ENCODE measurements around the gene PHB1.
"Not testable (repeated sequence)": the region's sequence is repeated elsewhere in the genome, so short reads cannot be mapped to it uniquely, and the experiment has no call there.

The PHB1 gene

DNA sequence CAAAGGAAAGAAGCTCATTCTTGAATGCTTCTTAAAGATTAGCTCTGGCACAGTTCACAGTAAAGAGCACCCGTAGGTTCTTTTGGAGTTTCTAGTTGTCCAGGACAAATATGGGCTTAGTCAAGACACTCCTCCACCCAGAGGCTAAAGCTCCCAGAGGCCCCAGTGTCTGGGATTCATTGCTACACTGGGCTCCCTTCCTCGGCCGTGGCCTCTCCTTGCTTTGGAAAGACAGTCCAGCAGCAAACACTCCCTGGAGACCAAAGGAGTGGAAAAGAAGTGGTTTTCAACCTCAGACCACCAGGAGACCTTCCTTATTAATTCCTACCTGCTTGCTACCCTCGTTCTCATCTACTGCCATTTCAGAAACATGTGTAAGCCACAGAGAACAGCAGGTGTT lies 17.1 kb downstream of the PHB1 start:
- no peaks in the 10 kb centered on the region for H3K36me3 Mint-ChIP-seq (ENCODE audit: low read depth)
- no peak overlapping the region for H3K27ac Mint-ChIP-seq
- peaks cover 11% of the 10 kb centered on the region for H3K27me3 Mint-ChIP-seq (ENCODE audit: low read depth)
- H3K9me3 Mint-ChIP-seq, result no peaks in the 10 kb centered on the region
- peaks cover 35% of the 10 kb centered on the region for H3K4me1 Mint-ChIP-seq
- TF ChIP-seq, protein P1, sequence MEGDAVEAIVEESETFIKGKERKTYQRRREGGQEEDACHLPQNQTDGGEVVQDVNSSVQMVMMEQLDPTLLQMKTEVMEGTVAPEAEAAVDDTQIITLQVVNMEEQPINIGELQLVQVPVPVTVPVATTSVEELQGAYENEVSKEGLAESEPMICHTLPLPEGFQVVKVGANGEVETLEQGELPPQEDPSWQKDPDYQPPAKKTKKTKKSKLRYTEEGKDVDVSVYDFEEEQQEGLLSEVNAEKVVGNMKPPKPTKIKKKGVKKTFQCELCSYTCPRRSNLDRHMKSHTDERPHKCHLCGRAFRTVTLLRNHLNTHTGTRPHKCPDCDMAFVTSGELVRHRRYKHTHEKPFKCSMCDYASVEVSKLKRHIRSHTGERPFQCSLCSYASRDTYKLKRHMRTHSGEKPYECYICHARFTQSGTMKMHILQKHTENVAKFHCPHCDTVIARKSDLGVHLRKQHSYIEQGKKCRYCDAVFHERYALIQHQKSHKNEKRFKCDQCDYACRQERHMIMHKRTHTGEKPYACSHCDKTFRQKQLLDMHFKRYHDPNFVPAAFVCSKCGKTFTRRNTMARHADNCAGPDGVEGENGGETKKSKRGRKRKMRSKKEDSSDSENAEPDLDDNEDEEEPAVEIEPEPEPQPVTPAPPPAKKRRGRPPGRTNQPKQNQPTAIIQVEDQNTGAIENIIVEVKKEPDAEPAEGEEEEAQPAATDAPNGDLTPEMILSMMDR (IDR thresholded peaks at IDR 0.05; ENCODE audit: unreplicated experiment in 3 of 3), result no peak
- no peak overlapping the region for H3K4me3 Mint-ChIP-seq

- Mint-ChIP-seq H3K27ac (peak overlapping the region in 1 of 3 experiments; percentile 34), H3K27me3 (ENCODE audit: low read depth) (peaks cover 11% of the 10 kb centered on the region), H3K36me3 (ENCODE audit: low read depth) (no peaks in the 10 kb centered on the region), H3K4me3 (no peak overlapping the region), H3K9me3 (no peaks in the 10 kb centered on the region), H3K4me1 (peaks cover 20% of the 10 kb centered on the region)
- TF ChIP-seq, protein P1 (IDR thresholded peaks at IDR 0.05; ENCODE audit: unreplicated experiment in 3 of 3), result no peak
Measured at GRCh38 chr17:49393491-49394255, 21.0 kb downstream of the PHB1 start.

DNA sequence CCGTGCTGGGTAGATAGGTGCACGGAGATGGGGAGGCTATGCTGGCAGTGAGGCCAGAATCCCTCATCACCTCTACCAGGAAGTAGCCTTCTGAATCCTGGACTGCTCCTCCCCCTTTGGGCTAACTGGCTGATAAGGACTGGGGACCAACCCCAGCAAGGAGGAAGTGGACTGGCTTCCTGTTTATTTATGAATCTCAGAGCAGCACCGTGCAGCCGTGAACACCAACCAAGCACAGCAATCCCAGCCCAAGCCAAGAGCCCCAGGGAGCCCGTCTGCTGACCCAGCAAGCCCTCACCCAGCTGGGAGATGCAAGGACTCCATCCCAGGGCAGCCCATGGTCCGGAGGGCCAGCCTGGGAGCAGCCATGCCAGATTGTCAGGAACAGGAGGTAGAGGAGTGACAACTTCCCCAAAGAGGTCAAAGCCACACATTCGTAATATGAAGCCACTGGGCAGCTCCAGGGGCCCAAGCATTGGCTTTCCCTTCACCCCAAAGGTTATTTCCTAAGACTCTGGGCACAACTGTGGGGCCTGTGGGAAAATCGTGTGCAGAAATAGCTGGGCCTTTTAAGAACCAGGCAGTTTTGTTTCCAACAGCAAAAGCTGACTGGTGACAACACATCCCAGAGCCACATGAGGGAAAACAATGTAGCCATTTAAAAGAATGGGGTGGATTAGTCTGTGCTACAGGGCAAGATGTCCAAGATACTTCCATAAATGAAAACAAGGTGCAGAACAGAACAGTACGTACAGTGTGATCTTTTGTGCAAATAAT lies 23.9 kb downstream of the PHB1 start:
- H3K9me3 Mint-ChIP-seq, result no peaks in the 10 kb centered on the region

GRCh38 chr17:49389514-49390347 lies 25.0 kb downstream of the PHB1 start:
- not testable (repeated sequence) for H3K36me3 Mint-ChIP-seq (ENCODE audit: low read depth); H3K4me3 Mint-ChIP-seq; H3K9me3 Mint-ChIP-seq
- Mint-ChIP-seq H3K27ac (peak overlapping the region in 1 of 3 experiments; percentile 29), H3K4me1 (peaks cover 15% of the 10 kb centered on the region), H3K27me3 (ENCODE audit: low read depth) (peaks cover 16% of the 10 kb centered on the region)

More for the DNA sequence above, 23.9 kb downstream of the PHB1 start:
- H3K36me3 Mint-ChIP-seq (ENCODE audit: low read depth), result no peaks in the 10 kb centered on the region
- no peak overlapping the region for H3K27ac Mint-ChIP-seq
- H3K4me1 Mint-ChIP-seq, result peaks cover 20% of the 10 kb centered on the region
- TF ChIP-seq, protein P1 (IDR thresholded peaks at IDR 0.05; ENCODE audit: unreplicated experiment in 3 of 3), result no peak
- H3K27me3 Mint-ChIP-seq (ENCODE audit: low read depth), result peaks cover 16% of the 10 kb centered on the region
- H3K4me3 Mint-ChIP-seq, result no peak overlapping the region

DNA sequence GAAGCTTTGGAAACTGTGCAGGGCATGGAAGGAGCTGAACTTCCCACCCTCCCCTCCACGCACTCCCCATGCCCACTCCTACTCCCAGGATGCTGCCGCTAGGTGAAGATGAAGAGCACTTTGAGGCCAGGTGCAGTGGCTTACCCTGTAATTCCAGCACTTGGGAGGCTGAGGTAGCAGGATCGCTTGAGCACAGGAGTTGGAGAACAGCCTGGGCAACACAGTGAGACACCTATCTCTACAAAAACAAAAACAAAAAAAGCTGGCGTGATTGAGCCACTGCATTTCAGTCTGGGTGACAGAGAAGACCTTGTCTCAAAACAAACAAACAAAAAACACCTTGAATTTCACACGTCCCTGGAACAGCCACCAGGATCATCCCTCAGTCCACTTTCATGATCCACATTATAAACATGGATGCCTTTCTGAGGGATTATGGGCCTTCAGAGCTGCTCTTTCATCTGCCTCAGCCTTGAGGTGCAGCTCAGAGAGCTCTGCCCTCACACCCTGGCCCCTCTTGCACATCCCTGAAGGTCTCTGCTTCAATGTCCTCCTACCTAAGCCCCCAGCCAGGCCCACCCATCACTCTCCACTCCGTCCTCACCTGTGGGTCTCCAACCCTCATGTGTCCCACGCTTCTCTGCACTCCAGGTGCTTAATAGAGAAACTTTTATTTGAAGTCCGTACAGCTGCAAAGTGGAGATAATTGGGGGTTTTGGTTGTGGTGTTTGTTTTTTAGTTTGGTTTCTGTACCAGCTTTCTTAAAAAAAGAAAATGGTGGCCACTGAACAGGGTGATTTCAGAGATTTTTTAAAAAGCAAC lies 25.8 kb downstream of the PHB1 start:
- H3K4me1 Mint-ChIP-seq, result peaks cover 11% of the 10 kb centered on the region
- TF ChIP-seq, protein P1 (IDR thresholded peaks at IDR 0.05; ENCODE audit: unreplicated experiment in 3 of 3), result no peak
- peaks cover 17% of the 10 kb centered on the region for H3K27me3 Mint-ChIP-seq (ENCODE audit: low read depth)
- no peak overlapping the region for H3K27ac Mint-ChIP-seq
- H3K36me3 Mint-ChIP-seq (ENCODE audit: low read depth), result no peaks in the 10 kb centered on the region
- no peak overlapping the region for H3K4me3 Mint-ChIP-seq
- no peaks in the 10 kb centered on the region for H3K9me3 Mint-ChIP-seq

Measured in nephron (organoid).